GM19099 (cell line): ENCODE data around the gene MYO5A.
A peak's percentile ranks its signal among the peaks of the same experiment; 100 is the strongest.

ENCODE experiments used
- POLR2A ChIP-seq: IDR thresholded peaks from 3 replicates; pipeline ENCODE4 v1.6.1; 2011; ENCODE audit warnings: low read depth; ENCODE audit not compliant: insufficient read length; ENCODE audit errors: extremely low read depth

MYO5A gene

GRCh38 chr15:52261498-52262242 lies 267.0 kb downstream of the MYO5A start:
- peak; percentile 31 for TF ChIP-seq POLR2A

- no peak for TF ChIP-seq POLR2A
Observed at GRCh38 chr15:52261026-52261425, 267.7 kb downstream of the MYO5A start.

- no peak for TF ChIP-seq POLR2A
Observed at GRCh38 chr15:52259503-52259902, 269.2 kb downstream of the MYO5A start.

- no peak for TF ChIP-seq POLR2A
Observed at GRCh38 chr15:52258461-52258860, 270.2 kb downstream of the MYO5A start.

- no peak for TF ChIP-seq POLR2A
Observed at GRCh38 chr15:52257734-52258062, 271.0 kb downstream of the MYO5A start.
